Nasal cavity respiratory epithelium epithelial cell of viscerocranial mucosa (primary cell): ENCODE measurements around the gene ITGB4. TPM values are rescaled to one million over a fixed set of nuclear protein-coding genes. Genes with fewer than 3 reads are reported as not detected.

Source experiments
- total RNA-seq: library from RNA; depleted of rRNA; stranded (reverse); fragments of >200 nt; gene quantifications from 2 replicates; pipeline ENCODE4 v1.2.3, GENCODE V29; 2014

Gene ITGB4
- 488 and 974 TPM in 2 replicates for total RNA-seq

DNA sequence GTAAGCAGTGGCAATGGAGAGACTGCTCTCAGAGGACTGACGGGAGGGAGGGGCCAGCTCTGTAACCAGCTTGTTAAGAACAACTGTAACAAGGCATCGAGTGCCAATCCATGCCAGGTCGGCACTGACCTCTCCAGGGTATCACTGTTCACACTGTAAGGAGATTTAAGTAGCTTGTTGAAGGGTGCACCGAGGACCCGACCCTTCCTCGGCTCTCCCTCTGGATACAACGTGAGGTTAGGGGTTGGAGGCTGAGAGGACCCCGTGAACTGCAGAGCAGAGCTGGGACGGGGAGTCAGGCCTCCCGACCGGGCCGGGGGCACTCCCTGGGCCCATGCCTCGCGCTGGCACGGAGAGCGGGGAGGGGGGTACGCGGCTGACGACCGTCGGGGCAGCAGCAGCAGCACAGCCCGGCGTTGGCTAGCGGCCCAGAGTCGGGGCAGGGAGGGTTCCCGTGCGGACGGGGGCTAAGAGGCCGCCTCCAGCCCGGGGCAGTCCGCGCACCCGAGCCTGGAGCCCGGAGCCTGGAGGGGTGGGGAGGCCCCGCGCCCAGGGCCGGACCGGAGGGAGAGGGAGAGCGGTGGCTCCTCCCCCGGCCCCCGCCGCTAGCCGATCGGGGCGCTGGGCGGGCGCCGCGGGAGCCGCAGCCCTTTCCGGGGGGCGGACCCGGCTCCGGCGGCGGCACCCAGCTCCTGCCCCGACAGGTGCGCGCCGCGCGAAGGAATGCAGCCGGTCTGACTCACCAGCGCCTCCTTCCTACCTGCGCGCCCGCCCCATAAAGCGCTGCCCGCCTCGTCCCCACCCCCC lies at the start of gene ITGB4:
Gene ITGB4 (plus strand): TSS at position 804 of the 807 bp plus-strand sequence. CDS start 3,245 bp downstream, outside the sequence.

DNA sequence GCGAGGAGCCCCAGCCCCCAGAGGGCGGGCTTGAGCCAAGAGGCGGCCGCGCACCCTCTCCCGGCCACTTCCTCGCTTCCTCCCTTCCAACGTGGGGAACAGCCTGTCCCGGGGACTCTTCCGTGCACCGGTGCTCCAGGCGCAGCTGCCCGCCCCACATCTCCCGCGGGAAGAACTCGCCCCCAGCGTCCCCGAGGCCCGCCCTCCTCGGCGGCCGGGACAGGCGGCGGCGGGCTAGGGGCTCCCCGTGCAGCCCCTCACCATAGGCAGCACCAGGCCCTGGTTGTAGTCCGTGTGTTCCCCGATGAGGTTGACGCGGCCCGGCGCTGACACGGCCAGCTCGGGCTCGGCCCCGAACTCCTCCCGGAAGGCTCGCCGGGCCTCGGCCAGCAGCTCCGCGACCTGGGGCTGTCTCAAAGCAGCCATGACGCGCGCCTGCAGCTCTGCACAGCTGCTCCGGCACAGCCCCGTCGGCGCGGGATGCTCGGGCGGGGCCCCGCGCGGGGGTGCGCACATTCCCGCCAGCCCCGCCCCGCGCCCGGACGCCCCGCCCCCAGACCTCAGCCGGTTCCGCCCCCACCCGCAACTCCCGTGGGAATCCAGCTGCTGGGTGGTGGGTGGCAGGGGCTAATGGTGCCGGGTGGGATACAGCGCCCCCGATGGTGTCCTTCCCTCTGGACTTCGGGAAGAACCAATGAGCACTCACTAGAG lies 43.6 kb downstream of the ITGB4 start, which contains the start of gene GALK1:
Gene GALK1 (minus strand): TSS at position 482 of the 711 bp plus-strand sequence. CDS start 56 bp downstream, at position 426.

GRCh38 chr17:75784473-75785015 lies 63.3 kb downstream of the ITGB4 start, which contains the start of gene UNK:
UNK (plus strand) TSS chr17:75784806; CDS start chr17:75784881, 75 bp downstream.

Other genes with a start within 250 kb of the ITGB4 start
- gene CASKIN2, start 205.9 kb upstream of the ITGB4 start, total RNA-seq, result 3.8 and 10.3 TPM in 2 replicates
- 16.5 and 26.7 TPM in 2 replicates for gene TSEN54, start 204.9 kb upstream of the ITGB4 start, total RNA-seq
- gene LLGL2, start 195.8 kb upstream of the ITGB4 start, total RNA-seq, result 36.4 and 46.8 TPM in 2 replicates
- gene MYO15B, start 133.7 kb upstream of the ITGB4 start, total RNA-seq, result 2.4 and 3.6 TPM in 2 replicates
- 0.34 and 0.93 TPM in 2 replicates for gene SMIM5, start 88.0 kb upstream of the ITGB4 start, total RNA-seq
- gene RECQL5, start 54.3 kb upstream of the ITGB4 start, total RNA-seq, result 17.4 and 27.6 TPM in 2 replicates
- gene SAP30BP, start 54.1 kb upstream of the ITGB4 start, total RNA-seq, result 52.3 and 65.1 TPM in 2 replicates
- gene GALK1, start 43.7 kb downstream of the ITGB4 start, total RNA-seq, result 9.9 and 16.0 TPM in 2 replicates
- gene UNK, start 63.3 kb downstream of the ITGB4 start, total RNA-seq, result 9.2 and 16.2 TPM in 2 replicates
- 13.7 and 14.8 TPM in 2 replicates for gene UNC13D, start 122.9 kb downstream of the ITGB4 start, total RNA-seq
- 29.7 and 40.7 TPM in 2 replicates for gene WBP2, start 133.9 kb downstream of the ITGB4 start, total RNA-seq
- gene TRIM47, start 157.1 kb downstream of the ITGB4 start, total RNA-seq, result 14.4 and 47.8 TPM in 2 replicates
- 18.1 and 25.3 TPM in 2 replicates for gene TRIM65, start 175.5 kb downstream of the ITGB4 start, total RNA-seq
- gene MRPL38, start 183.4 kb downstream of the ITGB4 start, total RNA-seq, result 33.5 TPM in 2 replicates
- gene FBF1, start 219.6 kb downstream of the ITGB4 start, total RNA-seq, result 11.3 and 18.5 TPM in 2 replicates